GM18519 (cell line): ENCODE data around the gene ZNF460.
A peak's percentile ranks its signal among the peaks of the same experiment; 100 is the strongest.

Experiments used
- ATAC-seq: cut with Tn5 transposase; IDR thresholded peaks from one replicate; pipeline ENCODE4 v1.9.1; 2021; ENCODE audit warnings: mild to moderate bottlenecking, moderate library complexity; ENCODE audit not compliant: unreplicated experiment, low FRiP score

Gene ZNF460

DNA sequence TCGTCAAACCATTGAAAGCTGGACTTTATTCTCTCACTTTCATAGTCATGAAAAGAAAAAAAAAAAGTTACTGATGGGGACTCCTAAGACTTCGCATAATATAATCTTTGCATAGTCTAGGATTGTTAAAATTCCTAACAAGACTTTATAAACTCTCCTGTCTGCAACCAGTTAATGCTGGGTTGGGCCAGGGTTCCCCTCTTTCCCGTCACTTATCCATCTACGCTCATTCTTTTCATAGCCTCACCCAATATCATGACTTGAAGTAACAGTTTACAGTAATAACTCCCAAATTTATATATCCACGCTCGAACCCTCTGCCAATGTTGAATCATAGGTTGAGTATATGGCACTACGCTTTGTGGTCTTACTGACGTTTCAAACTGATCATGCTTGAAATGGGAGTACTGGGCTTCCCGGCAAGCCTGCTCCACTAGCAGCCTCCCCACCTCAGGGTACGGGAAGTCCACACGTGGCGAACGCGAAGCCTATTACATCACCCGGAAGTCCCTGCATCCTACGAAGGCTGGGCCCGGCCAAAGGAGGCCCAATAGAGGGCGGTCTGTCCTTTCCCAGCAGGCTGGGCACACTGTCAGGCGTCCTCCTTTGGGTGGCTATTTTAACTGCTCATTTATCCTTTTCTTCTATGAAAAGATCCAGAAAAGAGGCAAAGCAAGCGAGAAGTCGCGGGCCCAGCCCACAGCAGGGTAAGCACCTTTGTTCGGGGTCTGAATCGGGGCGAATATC, 694 bp upstream of the ZNF460 start:
- ATAC-seq: peak; percentile 56

DNA sequence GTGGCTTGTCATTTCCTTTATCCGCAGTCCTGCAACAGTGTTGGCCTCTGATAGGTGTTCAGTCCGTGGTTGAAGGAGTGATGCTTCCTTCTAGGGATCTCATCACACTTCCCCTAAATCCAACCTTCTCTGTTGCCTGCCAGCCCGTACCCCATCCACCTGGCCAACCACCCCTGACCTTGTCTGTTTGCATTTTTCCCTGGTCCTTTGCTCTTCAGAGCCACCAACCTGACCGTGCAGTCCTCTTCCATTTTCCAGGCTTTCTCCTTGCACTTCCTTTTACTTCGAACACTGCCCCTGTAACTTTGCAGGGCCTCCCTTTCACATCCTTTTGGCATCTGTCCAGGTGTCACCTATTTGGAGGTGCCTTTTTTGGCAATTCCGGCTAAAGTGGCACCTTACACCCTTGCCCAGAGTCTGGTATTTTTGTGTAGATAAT, 696 bp downstream of the ZNF460 start:
- no peak for ATAC-seq

DNA sequence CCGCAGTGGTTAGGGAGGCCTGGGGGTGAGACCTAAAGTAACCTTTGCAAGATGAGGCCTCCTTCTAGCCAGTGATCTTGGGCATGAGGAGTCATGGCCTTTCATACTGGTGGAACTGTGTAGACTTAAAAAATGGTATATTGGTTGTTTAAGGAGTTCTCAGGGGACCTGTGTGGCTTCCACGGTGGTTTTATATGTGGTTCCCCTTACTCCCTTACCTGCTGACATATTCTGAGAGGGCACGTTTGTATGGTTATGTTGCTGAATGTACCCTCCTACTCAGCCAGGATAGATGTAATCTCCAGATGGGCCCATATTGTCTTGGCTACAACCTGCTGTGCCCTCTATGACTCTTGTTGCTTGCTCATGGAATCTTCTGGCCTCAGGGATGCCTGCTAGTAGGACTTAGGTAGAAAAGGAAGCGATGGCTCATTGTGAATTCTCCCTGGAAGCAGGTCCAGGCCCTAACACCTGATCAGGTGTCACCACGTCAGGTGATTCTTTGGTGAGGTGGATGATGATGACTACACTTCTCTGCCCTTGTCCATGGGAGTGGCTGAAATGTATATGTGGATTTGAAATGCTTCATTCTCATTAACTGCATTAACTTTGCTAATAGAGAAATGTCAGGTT, 1.8 kb downstream of the ZNF460 start:
- ATAC-seq: no peak

DNA sequence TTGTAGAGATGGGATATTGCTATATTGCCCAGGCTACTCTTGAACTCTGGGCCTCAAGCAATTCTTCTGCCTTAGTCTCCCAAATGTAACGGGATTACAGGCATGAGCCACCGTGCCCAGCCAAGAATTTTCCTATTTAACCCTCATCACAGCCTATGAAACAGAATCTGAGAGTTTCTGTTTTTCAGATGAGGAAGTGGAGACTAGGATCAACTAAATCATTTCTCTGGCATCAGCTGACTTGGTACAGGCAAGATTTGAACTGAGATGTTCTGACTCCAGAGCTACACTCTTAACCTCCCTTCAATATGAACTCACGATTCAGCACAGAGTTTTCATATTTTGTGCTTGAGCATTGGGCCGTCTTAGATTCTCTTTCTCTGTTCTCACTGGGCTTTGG, 8.1 kb downstream of the ZNF460 start:
- ATAC-seq: no peak

DNA sequence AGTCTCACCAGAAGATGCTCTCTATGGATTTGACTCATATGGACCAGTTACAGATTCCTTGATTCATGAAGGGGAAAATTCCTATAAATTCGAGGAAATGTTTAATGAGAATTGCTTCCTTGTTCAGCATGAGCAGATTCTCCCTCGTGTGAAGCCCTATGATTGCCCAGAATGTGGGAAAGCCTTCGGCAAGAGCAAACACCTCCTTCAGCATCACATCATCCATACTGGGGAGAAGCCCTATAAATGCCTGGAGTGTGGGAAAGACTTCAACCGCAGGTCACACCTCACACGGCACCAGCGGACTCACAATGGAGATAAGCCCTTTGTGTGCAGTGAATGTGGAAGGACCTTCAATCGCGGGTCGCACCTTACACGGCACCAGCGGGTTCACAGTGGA, 10.7 kb downstream of the ZNF460 start:
- no peak for ATAC-seq

DNA sequence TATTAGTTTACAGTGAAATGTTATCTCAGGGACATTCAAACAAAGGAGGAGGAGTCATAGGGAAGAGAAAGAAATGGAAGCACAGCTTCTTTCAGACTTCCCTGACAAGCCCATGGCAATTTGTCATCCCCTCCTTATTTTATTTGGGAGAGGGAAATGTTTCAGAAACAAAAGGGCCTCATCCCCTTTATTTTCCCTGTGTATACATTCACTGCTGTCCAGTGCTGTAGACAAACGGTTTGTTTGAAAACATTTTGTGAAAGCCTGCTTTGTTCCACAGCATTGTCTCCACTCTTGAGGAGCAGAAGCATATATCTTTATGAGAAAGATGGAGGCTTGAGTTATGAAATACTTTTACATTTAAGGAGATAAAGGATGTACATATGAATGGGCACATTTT, 12.3 kb downstream of the ZNF460 start:
- ATAC-seq: no peak

DNA sequence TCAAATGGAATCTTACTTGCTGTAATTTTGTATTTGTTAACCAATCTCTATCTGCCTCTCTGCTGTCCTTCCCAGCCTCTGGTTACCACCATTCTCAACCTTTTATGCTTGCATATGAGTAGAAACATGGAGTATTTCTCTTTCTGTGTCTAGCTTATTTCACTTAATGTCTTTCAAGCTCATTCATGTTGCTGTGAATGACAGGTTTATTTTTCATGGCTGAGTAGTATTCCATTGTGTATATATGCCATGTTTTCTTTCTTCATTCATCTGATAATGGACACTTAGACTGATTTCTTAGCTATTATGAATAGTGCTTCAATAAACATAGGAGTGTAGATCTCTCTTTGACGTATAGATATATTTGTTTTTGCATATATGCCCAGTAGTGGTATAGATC, 13.4 kb downstream of the ZNF460 start:
- no peak for ATAC-seq

DNA sequence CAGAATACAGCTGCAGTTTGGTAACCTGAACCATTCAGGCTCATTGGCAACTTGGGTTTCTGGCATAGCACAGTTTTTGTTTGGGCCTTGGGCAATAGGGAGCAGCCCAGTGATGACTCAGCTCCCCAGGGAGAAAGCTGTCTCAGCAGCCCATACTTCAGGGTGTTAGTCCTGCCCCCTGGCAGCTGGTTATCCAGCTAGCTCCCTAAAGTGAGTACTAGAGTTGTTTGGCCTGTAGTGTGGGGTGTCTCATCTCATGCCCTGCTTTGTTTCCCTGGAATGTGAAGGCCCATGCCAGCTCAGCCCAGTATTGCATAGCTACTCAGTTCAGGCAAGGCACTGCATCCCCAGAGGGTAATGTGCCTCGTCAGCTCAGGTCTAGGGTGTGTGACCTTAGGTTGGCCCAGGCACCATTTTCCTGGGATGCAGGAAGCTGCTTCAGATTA, 21.8 kb downstream of the ZNF460 start:
- no peak for ATAC-seq

DNA sequence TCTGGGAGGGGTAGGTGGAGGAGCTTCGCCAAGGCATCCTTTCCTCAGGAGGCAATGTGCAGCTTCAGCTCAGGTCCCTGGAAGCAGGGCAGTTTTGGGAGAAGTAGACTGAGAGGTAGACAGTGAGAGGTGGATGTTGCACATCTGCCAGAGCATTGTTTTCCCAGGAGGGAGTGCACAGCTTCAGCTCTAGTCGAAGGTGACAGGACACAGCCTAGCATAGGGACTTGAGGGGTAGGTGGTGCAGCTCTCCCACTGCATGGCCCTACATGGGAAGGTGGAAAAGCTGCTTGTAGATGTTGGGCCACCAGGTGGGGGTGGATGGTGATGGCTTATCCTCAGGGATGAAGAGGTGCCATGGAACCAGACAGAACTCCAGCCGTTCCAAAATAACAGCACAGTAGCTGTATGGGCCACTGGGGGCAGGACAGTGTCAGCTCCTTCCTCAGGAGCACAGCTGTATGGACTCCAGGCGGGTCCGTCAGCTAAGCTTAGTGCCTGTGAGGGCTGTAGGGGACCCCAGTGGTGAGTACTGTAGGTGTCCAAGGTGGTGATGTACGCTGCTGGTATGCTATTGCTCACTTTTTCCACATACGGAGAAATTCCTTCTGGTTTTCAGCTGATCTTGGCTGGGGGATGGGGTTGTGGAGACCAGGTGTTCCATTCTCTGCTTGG, 22.6 kb downstream of the ZNF460 start:
- ATAC-seq: no peak

DNA sequence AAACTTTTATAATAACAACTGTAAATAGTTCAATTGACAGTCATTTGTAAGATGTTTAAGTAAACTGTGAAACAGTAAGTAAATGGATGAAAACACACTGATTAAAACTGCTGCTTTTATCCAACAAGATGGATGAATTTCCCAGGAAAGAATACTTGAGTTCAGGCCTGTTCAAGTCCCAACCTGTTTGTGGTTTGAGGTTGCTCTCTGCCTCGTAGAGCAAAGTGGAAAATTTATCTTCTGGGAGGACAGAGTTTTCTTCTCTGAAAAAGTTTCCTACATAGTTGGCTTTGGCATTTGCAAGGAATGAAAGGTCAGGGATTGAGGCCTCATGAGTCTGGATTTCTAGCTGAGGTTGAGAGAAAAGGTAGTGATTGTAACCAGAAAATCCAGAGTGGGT, 24.8 kb downstream of the ZNF460 start:
- ATAC-seq: no peak

DNA sequence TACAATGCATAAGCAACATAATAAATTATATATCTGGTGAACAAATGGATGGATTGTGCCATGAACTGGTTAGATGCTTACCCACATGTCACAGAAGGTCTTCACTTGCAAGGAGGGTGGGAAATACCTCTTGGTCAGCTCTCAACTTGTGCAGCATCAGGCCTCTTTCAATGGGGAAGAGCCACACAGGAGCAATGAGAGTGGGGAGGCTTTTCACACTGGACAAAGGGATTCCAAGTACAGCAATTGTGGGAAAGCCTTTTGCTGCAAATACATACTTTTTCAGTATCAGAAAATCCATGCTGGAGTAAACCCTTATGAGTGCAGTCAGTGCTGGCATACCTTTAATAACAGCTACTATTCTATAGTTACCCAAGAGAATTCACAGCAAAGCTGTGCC, 28.2 kb downstream of the ZNF460 start:
- no peak for ATAC-seq

DNA sequence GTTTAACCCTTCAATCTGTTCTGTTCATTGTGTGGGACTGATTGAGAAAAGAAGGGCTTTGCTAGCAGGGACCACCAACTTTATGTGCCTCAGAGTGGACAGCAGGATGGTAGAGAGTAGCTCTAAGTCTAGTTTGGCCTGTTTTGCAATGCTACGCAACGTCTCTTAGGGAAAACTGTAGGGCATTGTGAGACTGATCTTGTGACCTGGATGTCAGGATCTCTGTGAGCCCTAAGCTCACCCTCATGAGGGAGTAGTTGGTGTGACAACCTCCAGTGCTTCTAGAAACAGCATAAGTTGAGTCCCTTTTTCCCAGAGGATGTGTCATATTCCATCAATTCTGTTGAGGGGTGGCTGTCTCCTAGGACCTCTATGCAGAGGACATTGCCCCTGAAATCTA, 30.5 kb downstream of the ZNF460 start:
- ATAC-seq: no peak

DNA sequence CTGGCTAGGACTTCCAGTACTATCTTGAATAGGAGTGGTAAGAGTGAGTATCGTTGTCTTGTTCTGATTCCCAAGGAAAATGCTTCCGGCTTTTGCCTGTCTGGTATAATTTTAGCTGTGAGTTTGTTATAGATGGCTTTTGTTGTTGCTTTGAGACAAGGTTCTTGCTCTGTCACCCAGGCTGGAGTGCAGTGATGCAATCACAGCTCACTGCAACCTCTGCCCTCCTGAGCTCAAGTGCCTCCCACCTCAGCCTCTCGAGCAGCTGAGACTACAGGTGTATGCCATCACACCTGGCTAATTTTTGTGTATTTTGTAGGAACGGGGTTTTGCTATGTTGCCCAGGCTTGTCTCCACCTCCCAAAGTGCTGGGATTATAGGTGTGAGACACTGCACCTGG, 33.9 kb downstream of the ZNF460 start:
- no peak for ATAC-seq

DNA sequence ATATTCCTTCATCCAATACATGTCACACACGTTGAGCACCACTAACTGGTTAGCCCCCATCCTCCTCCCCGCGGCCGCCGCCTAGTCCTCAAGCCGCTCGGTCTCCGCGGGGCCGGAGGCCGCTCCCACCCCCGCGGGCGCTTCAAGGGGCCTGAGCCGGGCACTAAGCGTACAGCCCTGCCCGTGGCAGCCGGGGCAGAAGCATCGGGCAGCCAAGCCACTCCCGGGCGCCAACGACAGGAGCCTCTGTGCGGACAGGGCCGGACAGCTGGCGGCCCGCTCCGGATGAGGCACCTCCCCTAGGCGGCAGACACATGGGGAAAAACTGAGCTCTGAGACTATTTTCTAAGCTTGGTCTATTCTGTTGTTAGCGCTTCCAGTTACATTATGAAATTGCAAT, 37.2 kb downstream of the ZNF460 start:
- no peak for ATAC-seq

DNA sequence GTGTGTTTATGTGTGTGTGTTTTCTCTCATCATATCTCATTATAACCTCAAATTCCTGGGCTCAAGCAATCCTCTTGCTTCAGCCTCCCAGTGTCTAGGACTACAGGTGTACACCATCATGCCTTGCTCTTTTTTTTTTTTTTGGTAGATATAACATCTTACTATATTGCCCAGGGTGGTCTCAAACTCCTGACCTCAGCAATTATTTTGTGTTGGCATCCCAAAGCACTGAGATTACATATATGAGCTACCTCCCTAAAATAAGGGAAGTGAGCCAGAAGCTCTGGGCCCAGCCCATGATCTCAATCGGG, 39.5 kb downstream of the ZNF460 start:
- no peak for ATAC-seq

DNA sequence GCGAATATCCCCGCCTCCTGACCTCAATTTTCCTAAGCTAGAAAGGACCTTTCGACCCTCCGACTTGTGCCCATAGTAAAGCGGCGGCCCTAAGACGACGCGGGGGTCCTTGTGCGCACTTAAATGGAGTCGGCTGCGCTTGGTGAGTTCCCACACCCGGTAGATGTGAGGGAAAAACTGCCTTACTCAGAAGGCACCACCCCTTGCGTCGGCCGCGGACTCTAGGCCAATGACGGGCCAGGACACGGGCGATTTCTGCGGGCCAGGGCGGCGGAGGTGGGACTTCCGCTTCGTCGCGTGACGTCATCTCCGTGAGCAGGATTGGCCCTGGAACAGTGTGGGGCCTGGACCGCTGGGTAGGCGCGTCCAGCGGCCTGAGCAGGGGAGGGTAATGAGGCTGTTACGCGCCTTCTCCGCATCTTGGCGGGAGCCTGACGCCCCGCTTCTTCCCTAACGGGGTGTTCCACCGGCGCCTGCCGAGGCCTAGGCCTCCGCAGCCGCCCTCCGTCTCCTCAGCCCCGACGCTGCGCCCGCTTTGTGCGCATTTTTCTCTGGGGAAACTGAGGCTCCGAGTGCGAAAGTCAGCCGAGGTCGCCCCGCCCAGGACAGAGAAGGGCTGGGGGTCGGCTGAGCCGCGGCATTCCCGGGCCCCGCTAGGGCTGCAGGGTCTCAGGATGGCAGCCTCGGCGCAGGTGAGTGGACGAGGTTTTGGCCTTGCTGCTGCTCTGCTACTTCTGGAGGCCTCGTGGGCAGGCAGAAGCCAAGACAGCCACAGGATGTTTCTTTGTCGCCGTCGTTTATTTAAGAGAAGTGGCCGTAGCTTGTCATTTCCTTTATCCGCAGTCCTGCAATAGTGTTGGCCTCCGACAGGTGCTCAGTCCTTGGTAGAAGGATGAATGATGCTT, 40.1 kb downstream of the ZNF460 start, which contains the start of gene ZNF543:
Gene ZNF543 (plus strand): TSS at position 293 of the 905 bp plus-strand sequence. CDS start 382 bp downstream, at position 675.
- peak; percentile 90 for ATAC-seq

DNA sequence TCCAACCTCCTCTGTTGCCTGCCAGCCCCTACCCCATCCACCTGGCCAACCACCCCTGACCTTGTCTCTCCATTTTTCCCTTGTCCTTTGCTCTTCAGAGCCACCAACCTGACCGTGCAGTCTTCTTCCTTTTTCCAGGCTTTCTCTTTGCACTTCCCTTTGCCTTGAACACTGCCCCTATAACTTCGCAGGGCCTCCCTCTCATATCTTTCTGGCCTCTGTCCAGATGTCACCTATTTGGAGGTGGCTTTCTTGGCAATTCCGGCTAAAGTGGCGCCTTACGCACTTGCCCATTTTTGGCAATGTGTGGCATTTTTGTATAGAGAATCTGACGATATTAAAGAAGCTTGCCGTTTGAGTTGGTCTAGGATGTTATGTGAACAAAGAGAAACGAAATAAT, 40.8 kb downstream of the ZNF460 start:
- ATAC-seq: no peak

DNA sequence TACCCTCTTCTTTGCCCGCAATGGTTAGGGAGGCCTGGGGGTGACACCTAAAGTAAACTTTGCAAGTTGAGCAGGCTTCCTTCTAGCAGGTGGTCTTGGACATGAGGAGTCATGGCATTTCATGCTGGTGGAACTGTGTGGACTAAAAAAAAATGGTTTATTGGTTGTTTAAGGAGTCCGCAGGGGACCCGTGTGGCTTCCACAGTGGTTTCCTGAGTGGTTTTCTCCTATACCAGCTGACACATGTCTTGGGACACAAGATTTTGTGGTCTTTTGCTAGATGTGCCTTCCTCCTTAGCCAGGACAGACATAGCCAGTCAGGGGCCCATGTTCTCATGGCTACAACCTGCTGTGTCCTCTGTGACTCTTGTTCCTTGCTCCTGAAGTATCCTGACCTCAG, 41.5 kb downstream of the ZNF460 start:
- no peak for ATAC-seq

DNA sequence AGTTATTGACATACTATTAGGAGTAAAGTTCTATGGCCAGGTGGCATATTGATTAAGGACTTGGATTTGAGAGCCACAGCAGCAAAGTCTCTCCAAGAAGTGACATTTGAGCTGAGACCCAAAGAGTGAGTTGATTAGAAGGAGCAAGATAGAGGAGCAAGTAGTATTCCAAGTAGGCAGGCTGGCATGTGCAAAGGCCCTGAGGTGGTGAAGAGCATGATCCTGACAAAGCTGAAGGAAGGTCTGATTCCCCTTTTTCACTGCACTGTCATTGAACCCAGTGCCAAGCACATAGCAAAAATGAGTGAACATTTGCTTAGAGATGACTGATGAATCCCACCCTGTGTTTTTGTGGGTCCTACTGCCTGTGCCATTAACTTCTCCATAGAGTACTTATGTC, 44.7 kb downstream of the ZNF460 start:
- ATAC-seq: no peak

DNA sequence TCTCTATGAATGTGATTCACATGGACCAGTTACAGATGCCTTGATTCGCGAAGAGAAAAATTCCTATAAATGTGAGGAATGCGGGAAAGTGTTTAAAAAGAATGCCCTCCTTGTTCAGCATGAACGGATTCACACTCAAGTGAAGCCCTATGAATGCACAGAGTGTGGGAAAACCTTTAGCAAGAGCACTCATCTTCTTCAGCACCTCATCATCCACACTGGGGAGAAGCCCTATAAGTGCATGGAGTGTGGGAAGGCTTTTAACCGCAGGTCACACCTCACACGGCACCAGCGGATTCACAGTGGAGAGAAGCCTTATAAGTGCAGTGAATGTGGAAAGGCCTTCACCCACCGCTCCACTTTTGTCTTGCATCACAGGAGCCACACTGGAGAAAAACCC, 47.7 kb downstream of the ZNF460 start:
- ATAC-seq: no peak

DNA sequence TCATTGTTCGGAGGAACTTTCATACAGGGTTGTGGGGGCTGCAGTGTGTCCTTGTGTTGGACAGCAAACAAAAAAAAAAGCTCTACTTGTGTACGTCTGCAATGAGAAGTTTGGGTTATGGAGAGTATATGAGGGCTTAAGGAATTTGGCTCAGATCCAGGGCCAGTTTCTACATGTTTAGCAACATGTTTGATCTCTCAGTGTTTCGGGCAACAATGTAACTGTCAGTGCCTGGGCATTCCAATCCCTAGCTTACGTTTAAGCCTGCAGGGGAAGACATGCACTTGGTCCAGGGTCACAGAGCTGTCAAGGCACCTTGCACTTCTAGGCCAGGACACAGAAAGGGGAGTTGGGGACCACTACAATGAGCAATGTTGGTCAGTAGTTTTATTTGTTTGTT, 53.9 kb downstream of the ZNF460 start:
- no peak for ATAC-seq
